Keratinocyte (primary cell): Measurements from ENCODE around the gene FAM107B. TPM values are rescaled to one million over a fixed set of nuclear protein-coding genes. Genes with fewer than 3 reads are reported as not detected.

Source experiments
- DNase-seq: peaks from one replicate; pipeline ENCODE4 v3.0.0-alpha.2; 2011; ENCODE audit warnings: low read depth, missing footprints, low spot score
- FAIRE-seq: peaks from 2 replicates; lab custom pipeline; 2011; peaks lifted over from hg19 to GRCh38; lab: Jason Lieb, UNC
- H2AFZ ChIP-seq: 2 replicates; pipeline ENCODE4 v1.6.0; 2012; ENCODE audit warnings: low read length, control low read depth, inconsistent platforms; ENCODE audit not compliant: control insufficient read depth
- H3K27ac ChIP-seq: 2 replicates; pipeline ENCODE4 v1.5.1; 2011; ENCODE audit warnings: low read length; ENCODE audit not compliant: control insufficient read depth, insufficient read depth
- H3K27me3 ChIP-seq: 3 replicates; pipeline ENCODE4 v1.6.0; 2011; ENCODE audit warnings: low read length; ENCODE audit not compliant: control insufficient read depth, insufficient read depth; ENCODE audit errors: extremely low read depth
- H3K36me3 ChIP-seq, 2 experiments: 2 replicates in 1 of 2; 3 replicates in 1 of 2; pipeline ENCODE4 v1.5.1; 2011; ENCODE audit warnings: low read length in 2 of 2, mild to moderate bottlenecking in 1 of 2; ENCODE audit not compliant: control insufficient read depth in 2 of 2, insufficient read depth in 2 of 2; ENCODE audit errors: extremely low read depth in 1 of 2
- H3K4me1 ChIP-seq: 3 replicates; pipeline ENCODE4 v1.5.1; 2011; ENCODE audit warnings: low read length; ENCODE audit not compliant: control insufficient read depth, insufficient read depth; ENCODE audit errors: extremely low read depth
- H3K4me2 ChIP-seq: 3 replicates; pipeline ENCODE4 v1.6.0; 2011; ENCODE audit warnings: low read depth, low read length; ENCODE audit not compliant: control insufficient read depth, insufficient read depth; ENCODE audit errors: extremely low read depth
- H3K4me3 ChIP-seq, 3 experiments: fragments of 200-600 bp in 1 of 3; sonication (generic) in 1 of 3; 2 replicates in 2 of 3; 3 replicates in 1 of 3; pipeline ENCODE4 v1.5.1; 2011 to 2016; ENCODE audit warnings: low read length in 3 of 3, mild to moderate bottlenecking in 3 of 3, control low read depth in 2 of 3, inconsistent platforms in 1 of 3, low read depth in 1 of 3, mixed read lengths in 1 of 3, mixed run types in 1 of 3, moderate library complexity in 1 of 3; ENCODE audit not compliant: control insufficient read depth in 2 of 3, insufficient read depth in 2 of 3; ENCODE audit errors: extremely low read depth in 1 of 3
- H3K79me2 ChIP-seq: 2 replicates; pipeline ENCODE4 v1.6.0; 2012; ENCODE audit warnings: low read length; ENCODE audit not compliant: control insufficient read depth, insufficient read depth
- H3K9ac ChIP-seq: 3 replicates; pipeline ENCODE4 v1.6.0; 2011; ENCODE audit warnings: low read length; ENCODE audit not compliant: control insufficient read depth, insufficient read depth; ENCODE audit errors: extremely low read depth
- H3K9me1 ChIP-seq: 3 replicates; pipeline ENCODE4 v1.6.0; 2011; ENCODE audit warnings: low read length; ENCODE audit not compliant: control insufficient read depth, insufficient read depth; ENCODE audit errors: extremely low read depth
- H3K9me3 ChIP-seq: 2 replicates; pipeline ENCODE4 v1.5.1; 2012; ENCODE audit warnings: low read depth, low read length; ENCODE audit not compliant: control insufficient read depth
- H4K20me1 ChIP-seq: 3 replicates; pipeline ENCODE4 v1.6.0; 2011; ENCODE audit warnings: low read length; ENCODE audit not compliant: control insufficient read depth, insufficient read depth; ENCODE audit errors: extremely low read depth
- EZH2 ChIP-seq: IDR thresholded peaks from one replicate; pipeline ENCODE4 v1.6.1; 2012; ENCODE audit warnings: inconsistent platforms, mild to moderate bottlenecking, low read length, moderate library complexity
- dilution Hi-C: fragments of 300-500 bp; cut with MboI; formaldehyde crosslinking; loops from one replicate; pipeline ENCODE4 v1.7.0; 2020; ENCODE audit warnings: low sequenced_read_pairs; ENCODE audit not compliant: extremely low pct_ligation_motif_present
- polyA plus RNA-seq, 5 experiments: library from polyadenylated mRNA; depleted of rRNA in 3 of 5; stranded (reverse) in 3 of 5; stranded (forward) in 1 of 5; unstranded in 1 of 5; fragments of >200 nt; gene quantifications; 1 replicate in 1 of 5; 2 replicates in 3 of 5; 3 replicates in 1 of 5; pipeline versions ENCODE4 v1.2.1 to v1.2.3, GENCODE V29; 2011 to 2012; ENCODE audit warnings: missing spikeins in 2 of 5, low read depth in 1 of 5, low replicate concordance in 1 of 5
- TF ChIP-seq, protein P1 (sequence below), 3 experiments: IDR thresholded peaks in 1 of 3; conservative IDR thresholded peaks in 1 of 3; optimal IDR thresholded peaks in 1 of 3; 2 replicates in 2 of 3; 3 replicates in 1 of 3; pipeline versions ENCODE3 to v1.5.1; 2011; ENCODE audit warnings: low read length in 3 of 3, mild to moderate bottlenecking in 3 of 3, moderate library complexity in 2 of 3, control low read depth in 1 of 3, inconsistent platforms in 1 of 3; ENCODE audit not compliant: insufficient read depth in 2 of 3; ENCODE audit errors: extremely low read depth in 1 of 3

The FAM107B gene
- polyA plus RNA-seq, 1 donor (not counting 4 experiments of a cell fraction or from before 2014, with no cell fraction given) = 8.7 TPM

- Histone ChIP-seq H3K36me3 (peaks cover 0 to 3% of the 10 kb centered on the region in 2 experiments), H3K79me2 (peaks cover 2% of the 10 kb centered on the region), H3K9me1 (no peaks in the 10 kb centered on the region), H4K20me1 (no peaks in the 10 kb centered on the region), H3K4me2 (no peak overlapping the region), H3K4me3 (no peak overlapping the region), H3K4me1 (peaks cover 14% of the 10 kb centered on the region), H3K9ac (no peak overlapping the region), H2AFZ (no peak overlapping the region), H3K27ac (no peak overlapping the region), H3K9me3 (no peaks in the 10 kb centered on the region), H3K27me3 (no peaks in the 10 kb centered on the region)
- dilution Hi-C loops = no loop called here
- TF ChIP-seq EZH2 = no peak
- TF ChIP-seq, protein P1, sequence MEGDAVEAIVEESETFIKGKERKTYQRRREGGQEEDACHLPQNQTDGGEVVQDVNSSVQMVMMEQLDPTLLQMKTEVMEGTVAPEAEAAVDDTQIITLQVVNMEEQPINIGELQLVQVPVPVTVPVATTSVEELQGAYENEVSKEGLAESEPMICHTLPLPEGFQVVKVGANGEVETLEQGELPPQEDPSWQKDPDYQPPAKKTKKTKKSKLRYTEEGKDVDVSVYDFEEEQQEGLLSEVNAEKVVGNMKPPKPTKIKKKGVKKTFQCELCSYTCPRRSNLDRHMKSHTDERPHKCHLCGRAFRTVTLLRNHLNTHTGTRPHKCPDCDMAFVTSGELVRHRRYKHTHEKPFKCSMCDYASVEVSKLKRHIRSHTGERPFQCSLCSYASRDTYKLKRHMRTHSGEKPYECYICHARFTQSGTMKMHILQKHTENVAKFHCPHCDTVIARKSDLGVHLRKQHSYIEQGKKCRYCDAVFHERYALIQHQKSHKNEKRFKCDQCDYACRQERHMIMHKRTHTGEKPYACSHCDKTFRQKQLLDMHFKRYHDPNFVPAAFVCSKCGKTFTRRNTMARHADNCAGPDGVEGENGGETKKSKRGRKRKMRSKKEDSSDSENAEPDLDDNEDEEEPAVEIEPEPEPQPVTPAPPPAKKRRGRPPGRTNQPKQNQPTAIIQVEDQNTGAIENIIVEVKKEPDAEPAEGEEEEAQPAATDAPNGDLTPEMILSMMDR (optimal IDR thresholded peaks at IDR 0.05 in 1 of 3, IDR thresholded peaks at IDR 0.05 in 1 of 3, conservative IDR thresholded peaks at IDR 0.05 in 1 of 3; ENCODE audit: extremely low read depth in 1 of 3, insufficient read depth in 2 of 3, low read length in 3 of 3) = no peak
- no peak for DNase-seq
- no peak for FAIRE-seq
Observed at GRCh38 chr10:14550471-14550981, 224.2 kb downstream of the FAM107B start.

GRCh38 chr10:14549496-14549895, 225.2 kb downstream of the FAM107B start:
- Histone ChIP-seq H3K9me1 (no peaks in the 10 kb centered on the region), H3K79me2 (peaks cover 2% of the 10 kb centered on the region), H3K9ac (no peak overlapping the region), H3K27me3 (no peaks in the 10 kb centered on the region), H3K4me2 (no peak overlapping the region), H3K27ac (no peak overlapping the region), H3K36me3 (peaks cover 0 to 3% of the 10 kb centered on the region in 2 experiments), H4K20me1 (no peaks in the 10 kb centered on the region), H2AFZ (no peak overlapping the region), H3K4me3 (no peak overlapping the region), H3K9me3 (no peaks in the 10 kb centered on the region), H3K4me1 (peaks cover 9% of the 10 kb centered on the region)
- TF ChIP-seq, protein P1 (optimal IDR thresholded peaks at IDR 0.05 in 1 of 3, IDR thresholded peaks at IDR 0.05 in 1 of 3, conservative IDR thresholded peaks at IDR 0.05 in 1 of 3; ENCODE audit: extremely low read depth in 1 of 3, insufficient read depth in 2 of 3, low read length in 3 of 3) = no peak
- no peak for TF ChIP-seq EZH2
- dilution Hi-C loops = no loop called here
- FAIRE-seq = no peak
- no peak for DNase-seq
